DMS 273 (cell line): Measurements from ENCODE around the gene ALPL.
"Not testable (repeated sequence)": the region's sequence is repeated elsewhere in the genome, so short reads cannot be mapped to it uniquely, and the experiment has no call there.

Experiments used
- DNase-seq: peaks from one replicate; lab custom pipeline; 2025; ENCODE audit not compliant: unreplicated experiment; lab: John Stamatoyannopoulos, UW

Gene ALPL

DNA sequence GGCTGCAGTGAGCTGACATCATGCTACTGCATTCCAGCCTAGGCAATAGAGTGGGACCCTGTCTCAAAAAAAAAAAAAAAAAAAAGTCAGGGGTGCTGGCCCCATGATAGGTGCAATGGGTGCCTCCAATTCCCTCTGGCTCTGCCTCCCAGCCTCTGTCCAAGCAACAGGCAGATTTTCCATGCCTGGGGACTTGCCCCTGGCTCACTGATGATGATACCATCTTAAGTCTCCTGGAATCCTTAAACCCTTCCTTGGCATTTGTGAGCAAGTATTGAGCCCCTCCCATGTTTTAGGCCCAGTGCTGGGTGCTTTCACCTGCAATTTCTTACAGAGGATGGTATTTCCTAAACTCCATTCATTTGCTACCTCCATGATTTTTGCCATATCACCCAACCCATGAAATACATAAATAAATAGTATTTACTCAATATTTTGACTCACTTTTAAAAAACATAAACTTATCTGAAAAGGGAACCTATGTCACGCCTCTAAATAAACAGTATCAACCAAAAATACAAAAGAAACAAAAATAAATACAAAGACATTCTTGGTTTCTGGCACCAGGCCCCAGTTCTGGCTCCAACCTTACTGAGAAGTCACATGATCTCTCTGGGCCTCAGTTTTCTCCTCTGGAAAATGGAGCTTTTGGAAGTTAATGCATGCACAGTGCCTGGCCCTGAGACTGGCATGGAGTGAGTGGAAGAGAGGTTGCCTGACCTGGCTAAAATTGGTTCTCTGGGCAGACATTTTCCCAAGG lies 1.5 kb upstream of the ALPL start:
- DNase-seq: no peak

DNA sequence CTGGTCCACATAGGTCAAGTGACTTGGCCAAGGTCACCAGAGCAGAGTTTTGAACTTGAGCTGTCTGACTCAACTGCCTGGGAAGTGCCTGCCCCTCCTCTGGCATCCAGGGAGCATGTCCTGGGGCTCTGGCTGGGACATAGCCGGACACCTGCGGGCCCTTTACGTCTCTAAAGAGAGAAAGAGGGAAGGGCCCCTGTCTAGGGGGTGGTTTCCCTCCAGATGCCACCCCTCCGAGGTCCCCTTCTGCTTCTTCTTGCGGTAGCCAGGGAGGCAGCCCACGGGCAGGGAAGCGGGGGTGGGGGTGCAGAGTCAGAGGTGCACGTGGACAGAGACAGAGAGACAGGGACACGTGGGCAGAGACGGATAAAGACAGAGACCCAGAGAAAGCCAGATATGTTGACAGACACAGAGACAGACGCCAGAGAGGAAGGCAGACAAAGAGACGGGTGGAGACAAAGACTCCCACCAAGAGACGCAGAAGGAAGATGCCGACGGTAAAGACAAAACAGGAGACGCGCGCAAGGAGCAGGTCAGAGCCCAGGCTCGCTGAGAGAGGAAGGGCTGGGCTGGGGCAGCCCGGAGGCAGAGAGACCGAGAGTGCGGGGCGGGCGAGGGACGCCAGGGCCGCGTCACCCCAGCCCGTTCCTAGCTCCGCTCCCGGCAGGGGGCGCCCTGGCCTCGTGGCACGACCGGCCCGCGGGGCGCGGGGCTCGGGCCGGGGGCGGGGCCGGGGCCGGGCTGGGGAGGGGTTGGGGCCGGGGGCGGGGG lies 458 bp upstream of the ALPL start:
- peak; percentile 93 for DNase-seq

DNA sequence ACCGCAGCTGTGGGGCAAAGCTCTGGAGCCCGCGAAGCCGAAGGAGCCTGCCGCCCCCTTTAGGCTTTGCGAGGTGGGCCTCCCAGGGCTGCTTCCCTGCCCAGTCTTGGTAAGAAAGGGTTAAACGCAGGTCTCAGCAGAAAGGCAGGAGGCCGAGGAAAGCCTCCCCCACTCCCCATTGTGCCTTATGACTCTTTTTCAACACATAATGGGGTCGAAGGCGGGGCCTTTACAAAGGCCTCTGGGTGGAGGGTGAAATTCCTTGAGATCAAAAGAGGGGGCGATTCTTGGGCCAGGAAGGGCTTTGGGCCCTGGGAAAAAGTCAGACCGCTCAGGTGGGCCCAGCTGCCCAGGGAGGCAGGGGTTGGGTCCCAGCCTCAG lies 880 bp downstream of the ALPL start:
- DNase-seq: peak; percentile 18

- DNase-seq: peak; percentile 33
Observed at GRCh38 chr1:21510885-21511578, 1.8 kb downstream of the ALPL start.

DNA sequence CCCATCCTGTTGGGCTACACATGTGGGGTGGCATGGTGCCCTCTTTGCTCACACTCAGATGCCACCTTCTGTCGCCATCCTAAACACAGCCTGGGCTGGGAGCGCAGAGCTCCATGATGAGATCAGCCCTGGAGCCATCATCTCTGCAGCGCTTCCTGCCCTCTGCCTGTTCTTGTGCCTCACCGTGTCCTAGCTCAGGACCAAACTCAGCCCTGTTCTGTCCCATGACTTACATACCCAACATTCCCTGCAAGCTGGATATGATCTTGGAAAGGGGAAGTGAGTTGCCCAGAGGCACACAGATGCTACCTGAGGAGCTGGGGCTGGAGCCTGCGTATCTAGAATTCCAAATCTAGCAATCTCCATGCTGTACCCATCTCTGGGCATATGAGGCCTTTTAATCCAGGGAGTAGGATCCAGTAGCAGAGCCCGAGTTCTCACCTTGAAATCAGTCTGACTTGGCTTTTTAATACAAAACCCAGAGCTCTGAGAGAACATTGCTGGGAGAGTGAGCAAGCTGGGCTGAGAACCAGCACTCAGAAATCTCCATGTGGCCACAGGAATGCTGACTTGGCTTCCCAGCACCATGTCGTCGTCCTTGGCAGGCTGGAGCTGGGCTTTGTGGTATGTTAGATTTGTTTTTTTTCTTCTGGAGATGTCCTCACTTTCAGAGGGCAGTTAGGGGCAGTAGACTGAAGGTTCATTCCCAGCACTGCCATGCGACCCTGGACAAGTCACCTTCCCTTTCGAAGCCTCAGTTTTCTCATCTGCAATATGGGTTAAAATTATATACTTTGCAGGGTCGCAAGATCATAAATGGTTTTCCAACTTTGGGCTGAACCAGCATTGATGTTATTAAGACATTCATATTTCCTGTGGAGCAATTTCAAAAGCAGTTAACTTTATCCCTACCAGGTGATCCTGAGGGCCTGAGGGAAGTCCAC lies 2.6 kb downstream of the ALPL start:
- DNase-seq: no peak

GRCh38 chr1:21514245-21514644 lies 5.0 kb downstream of the ALPL start:
- DNase-seq: no peak

DNA sequence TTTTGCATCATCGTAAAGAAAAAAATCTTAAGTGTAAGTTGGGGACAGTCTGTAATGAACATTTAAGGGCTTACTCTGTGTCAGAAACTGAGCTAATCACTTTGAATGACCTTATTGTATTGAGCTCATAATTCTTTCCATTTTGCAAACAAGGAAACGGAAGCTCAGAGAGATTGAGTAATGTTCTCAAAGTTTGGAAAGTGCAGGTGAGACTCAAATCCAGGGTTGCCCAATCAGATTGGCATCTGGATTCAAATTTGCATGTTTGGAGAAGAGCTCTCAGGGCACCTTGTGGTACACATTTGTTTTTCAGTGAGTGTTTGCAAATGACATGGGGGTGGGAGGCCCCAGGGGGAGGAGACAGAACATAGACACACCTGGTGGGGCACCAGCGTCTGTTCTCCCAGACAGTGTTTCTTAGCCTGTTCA lies 8.0 kb downstream of the ALPL start:
- DNase-seq: no peak

GRCh38 chr1:21517660-21518480 lies 8.6 kb downstream of the ALPL start:
- no peak for DNase-seq

GRCh38 chr1:21518774-21519455 lies 9.7 kb downstream of the ALPL start:
- no peak for DNase-seq

DNA sequence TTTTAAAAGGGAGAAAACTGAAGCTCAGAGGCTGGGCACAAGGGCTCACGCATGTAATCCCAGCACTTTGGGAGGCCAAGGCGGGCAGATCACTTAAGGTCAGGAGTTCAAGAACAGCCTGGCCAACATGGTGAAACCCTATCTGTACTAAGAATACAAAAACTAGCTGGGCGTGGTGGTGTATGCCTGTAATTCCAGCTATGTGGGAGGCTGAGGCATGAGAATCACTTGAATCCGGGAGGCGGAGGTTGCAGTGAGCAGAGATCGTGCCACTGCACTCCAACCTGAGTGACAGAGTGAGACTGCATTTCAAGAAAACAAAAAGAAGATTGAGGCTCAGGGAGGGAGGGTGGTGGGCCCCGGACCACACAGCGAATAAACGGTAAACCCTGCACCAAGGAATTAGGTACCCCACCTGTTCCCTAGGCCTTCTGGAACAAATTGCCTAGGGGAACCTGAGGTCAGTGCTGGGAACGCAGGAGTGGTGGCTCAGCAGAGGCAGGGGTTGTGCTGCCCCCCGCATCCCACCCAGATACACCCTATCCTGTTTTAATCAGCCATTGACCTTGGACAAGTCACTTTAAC lies 10.4 kb downstream of the ALPL start:
- not testable (repeated sequence) for DNase-seq

DNA sequence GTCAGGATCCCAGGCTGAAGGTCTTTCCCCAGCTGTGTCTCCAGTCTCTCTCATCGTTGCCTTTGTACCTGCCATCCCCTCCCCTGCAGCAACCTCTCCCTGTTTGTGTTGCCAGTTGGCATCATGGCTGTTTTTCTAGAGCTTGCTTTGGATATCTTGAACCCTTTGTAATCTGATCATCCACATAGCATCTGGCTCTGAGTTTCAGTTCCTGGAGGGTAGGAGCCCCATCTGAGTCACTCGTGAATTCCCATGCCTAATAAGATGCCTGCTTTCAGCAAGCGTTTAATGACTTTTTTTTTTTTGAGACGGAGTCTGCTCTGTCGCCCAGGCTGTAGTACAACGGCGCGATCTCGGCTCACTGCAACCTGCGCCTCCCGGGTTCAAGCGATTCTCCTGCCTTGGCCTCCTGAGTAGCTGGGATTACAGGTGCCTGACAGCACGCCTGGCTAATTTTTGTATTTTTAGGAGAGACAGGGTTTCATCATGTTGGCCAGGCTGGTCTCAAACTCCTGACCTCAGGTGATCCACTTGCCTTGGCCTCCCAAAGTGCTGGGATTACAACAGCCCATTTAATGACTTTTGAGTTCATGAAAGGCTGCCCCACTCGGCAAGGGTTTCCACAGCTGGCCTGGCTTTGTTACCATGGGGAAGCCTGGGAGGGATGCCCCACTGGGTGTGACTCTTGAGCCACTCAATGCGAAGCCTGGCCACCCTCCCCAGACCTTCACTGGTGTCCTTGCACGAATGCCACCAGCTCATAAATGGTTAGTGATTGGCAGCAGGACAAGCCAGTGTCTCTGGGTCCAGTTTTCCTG lies 11.9 kb downstream of the ALPL start:
- peak; percentile 83 for DNase-seq

GRCh38 chr1:21521717-21522060 lies 12.5 kb downstream of the ALPL start:
- DNase-seq: no peak

- DNase-seq: no peak
Observed at GRCh38 chr1:21522525-21523038, 13.4 kb downstream of the ALPL start.

DNA sequence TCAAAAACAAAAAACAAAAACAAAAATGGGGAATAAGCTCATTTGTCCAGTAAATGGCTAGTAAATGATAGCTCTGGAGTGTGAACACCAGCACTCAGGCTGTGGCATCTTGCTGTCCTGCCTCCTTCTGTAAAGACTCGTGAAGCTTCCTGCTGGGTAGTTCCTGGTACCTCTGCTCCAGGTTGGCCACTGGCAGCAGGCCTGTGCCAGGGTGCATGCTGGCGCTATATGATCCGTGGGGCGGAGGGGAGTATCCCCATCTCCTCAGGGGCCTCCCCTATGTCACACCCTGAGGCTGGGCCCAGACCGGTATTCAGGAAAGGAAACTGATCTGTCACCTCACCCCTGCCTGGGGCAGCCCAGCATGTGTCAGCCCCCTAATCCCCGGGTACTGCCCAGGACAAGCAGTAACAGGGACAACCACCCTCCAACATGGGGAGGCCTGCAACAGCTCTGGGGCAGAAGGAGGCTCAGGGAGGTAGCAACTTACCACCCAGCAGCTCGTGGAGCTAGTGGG lies 14.1 kb downstream of the ALPL start:
- no peak for DNase-seq

GRCh38 chr1:21524220-21524619 lies 15.0 kb downstream of the ALPL start:
- no peak for DNase-seq

GRCh38 chr1:21524686-21525339 lies 15.6 kb downstream of the ALPL start:
- peak; percentile 36 for DNase-seq

DNA sequence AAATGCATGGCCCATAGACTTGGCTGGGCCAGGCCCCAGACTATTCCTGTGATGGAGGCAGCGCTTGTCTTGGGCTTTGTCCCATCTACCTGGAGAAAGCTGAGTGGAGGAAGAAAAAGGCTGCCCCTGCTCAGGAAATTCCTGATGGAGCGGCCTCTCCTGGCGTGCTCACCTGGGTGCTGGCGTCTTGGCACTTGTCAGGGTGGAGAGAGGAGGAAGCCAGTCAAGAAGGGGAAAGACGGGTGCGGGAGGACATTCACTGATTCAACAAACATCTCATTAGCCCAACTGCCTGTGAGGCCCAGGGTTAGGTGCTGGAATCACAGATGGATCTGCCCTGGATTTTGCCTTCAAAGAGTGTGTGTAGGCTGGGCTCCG lies 16.1 kb downstream of the ALPL start:
- no peak for DNase-seq
